Measurements from ENCODE around the gene MARCHF2.
"Not testable (repeated sequence)": the region's sequence is repeated elsewhere in the genome, so short reads cannot be mapped to it uniquely, and the experiment has no call there.

GRCh38 chr19:8379156-8379891 lies 33.8 kb upstream of the MARCHF2 start:
- not testable (repeated sequence) for TF ChIP-seq CTCF (IDR thresholded peaks at IDR 0.05; ENCODE audit: low read depth, low read length, poor library complexity, severe bottlenecking); EZH2phosphoT487 (IDR thresholded peaks at IDR 0.05; ENCODE audit: borderline replicate concordance, low read length)
